Measurements from ENCODE around the gene CASK.

CASK gene

DNA sequence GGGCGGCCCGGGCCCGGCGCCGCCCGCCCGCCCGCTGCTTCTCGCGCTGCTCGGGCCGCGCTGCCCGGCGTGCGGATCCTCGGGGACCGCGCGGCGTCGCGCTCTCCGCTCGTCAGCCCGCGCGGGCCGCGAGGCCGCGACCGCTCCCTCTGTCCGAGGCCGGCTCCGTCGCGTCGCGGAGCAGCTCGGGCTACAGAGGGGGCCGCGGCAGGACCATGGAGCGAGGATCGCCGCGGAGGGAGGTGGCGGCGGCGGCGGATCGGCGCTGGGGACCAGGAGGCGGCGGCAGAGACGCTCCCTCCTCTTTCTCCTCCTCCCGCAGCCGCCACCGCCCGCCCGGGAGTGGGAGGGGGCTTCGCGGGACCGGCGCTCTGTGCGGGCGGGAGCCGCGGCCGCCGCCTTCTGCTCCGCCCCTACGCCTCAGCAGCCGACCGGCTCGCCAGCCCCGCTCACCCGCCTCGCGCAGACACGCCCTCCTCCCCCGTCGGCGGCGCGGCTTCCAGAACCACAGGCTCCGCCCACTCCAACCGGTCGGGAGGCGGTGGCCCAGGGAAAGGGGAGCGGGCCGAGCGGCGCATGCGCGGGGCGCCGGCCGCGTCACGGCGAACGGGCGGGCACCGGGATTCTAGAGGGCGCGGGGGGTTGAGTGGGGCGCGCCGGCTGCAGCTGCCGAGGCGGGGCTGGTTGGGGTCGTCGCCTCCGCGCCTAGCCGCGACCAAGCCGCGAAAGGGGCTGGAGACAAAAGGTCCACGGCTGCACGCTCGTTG lies at the start of gene CASK:
CASK (minus strand) TSS at position 344 of the 767 bp plus-strand sequence. CDS start 566 bp downstream, outside the sequence.
- H3K4me3 Mint-ChIP-seq = peak within 1 kb of the TSS; percentile 96
- peaks cover 11% of the 10 kb centered on the region for H3K4me1 Mint-ChIP-seq
- H3K27me3 Mint-ChIP-seq = no peaks in the 10 kb centered on the region
- H3K36me3 Mint-ChIP-seq = no peaks in the 10 kb centered on the region
- H3K9me3 Mint-ChIP-seq = no peaks in the 10 kb centered on the region
- H3K27ac Mint-ChIP-seq = peak within 1 kb of the TSS; percentile 85
- ATAC-seq = peak; percentile 96

DNA sequence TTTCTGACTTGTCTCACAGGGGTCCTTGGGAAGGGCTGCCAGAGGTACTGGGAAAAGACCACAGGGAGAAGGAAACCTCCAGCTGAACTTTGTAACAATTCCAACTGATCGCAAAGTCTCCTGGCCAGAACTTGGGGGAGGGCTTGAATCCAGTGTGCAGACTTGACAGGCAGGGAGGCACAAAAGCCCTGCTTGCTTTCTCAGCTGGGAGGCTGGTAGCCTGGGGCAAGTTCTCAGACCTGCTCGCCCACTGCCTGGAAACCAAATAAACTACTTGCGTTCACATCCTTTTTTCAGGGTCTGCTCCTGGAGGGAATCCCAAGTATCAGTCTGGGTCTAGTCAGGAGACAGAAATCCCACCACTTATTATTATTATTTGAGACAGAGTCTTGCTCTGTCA lies 48.0 kb upstream of the CASK start:
- Mint-ChIP-seq H3K27me3 (no peaks in the 10 kb centered on the region), H3K27ac (no peak overlapping the region), H3K4me1 (no peaks in the 10 kb centered on the region), H3K36me3 (no peaks in the 10 kb centered on the region), H3K9me3 (peaks cover 5% of the 10 kb centered on the region), H3K4me3 (no peak overlapping the region)
- no peak for ATAC-seq

DNA sequence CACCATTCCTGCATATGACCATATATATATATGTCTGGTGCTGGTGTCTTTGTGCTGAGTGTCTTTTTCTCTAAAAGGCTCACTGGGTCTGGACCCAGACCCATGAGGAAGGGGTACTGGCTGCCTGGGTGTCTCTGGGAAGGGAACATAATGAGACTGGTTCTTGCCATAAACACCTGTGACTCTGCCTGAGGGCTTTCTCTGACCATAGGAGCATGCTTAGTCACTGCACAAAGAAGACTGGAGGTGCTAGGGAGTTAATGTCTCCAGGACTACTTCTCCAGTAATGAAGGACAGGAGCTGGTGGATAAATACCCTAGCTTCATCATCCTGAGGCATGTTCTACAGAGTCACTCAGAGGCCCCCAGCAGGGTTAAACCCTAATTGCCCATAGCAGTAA lies 47.1 kb upstream of the CASK start:
- Mint-ChIP-seq H3K27me3 (no peaks in the 10 kb centered on the region), H3K4me1 (no peaks in the 10 kb centered on the region), H3K27ac (no peak overlapping the region), H3K36me3 (no peaks in the 10 kb centered on the region), H3K9me3 (peaks cover 5% of the 10 kb centered on the region), H3K4me3 (no peak overlapping the region)
- no peak for ATAC-seq

DNA sequence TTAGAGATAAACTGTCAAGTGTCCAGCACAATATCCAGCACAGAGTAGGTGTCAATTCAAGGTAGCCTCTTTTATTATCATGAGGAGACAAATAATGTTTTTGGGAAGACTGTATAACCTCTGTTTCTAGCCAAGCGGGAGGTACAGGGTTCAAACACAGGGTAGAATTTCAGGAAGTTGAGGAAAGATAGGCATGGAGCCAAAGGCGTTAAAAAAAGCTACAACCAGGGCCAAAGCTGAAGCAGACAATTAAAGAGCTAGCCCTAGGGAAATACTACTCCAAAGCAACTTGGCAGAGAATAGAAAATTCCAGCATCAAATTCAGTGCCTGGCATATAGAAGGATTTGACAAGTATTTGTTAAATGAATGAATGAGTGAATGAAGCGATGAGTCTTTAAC lies 40.0 kb upstream of the CASK start:
- Mint-ChIP-seq H3K27me3 (no peaks in the 10 kb centered on the region), H3K27ac (no peak overlapping the region), H3K36me3 (no peaks in the 10 kb centered on the region), H3K4me3 (no peak overlapping the region), H3K9me3 (peaks cover 3% of the 10 kb centered on the region), H3K4me1 (no peaks in the 10 kb centered on the region)
- no peak for ATAC-seq

GRCh38 chrX:41960142-41960541 lies 36.8 kb upstream of the CASK start:
- H3K4me1 Mint-ChIP-seq = no peaks in the 10 kb centered on the region
- no peak overlapping the region for H3K27ac Mint-ChIP-seq
- ATAC-seq = no peak
- no peaks in the 10 kb centered on the region for H3K9me3 Mint-ChIP-seq
- H3K4me3 Mint-ChIP-seq = no peak overlapping the region
- H3K27me3 Mint-ChIP-seq = no peaks in the 10 kb centered on the region
- no peaks in the 10 kb centered on the region for H3K36me3 Mint-ChIP-seq

GRCh38 chrX:41958861-41959260 lies 35.5 kb upstream of the CASK start:
- no peaks in the 10 kb centered on the region for H3K27me3 Mint-ChIP-seq
- no peak for ATAC-seq
- H3K9me3 Mint-ChIP-seq = no peaks in the 10 kb centered on the region
- no peaks in the 10 kb centered on the region for H3K36me3 Mint-ChIP-seq
- H3K27ac Mint-ChIP-seq = no peak overlapping the region
- no peaks in the 10 kb centered on the region for H3K4me1 Mint-ChIP-seq
- no peak overlapping the region for H3K4me3 Mint-ChIP-seq

- no peak overlapping the region for H3K4me3 Mint-ChIP-seq
- H3K36me3 Mint-ChIP-seq = no peaks in the 10 kb centered on the region
- ATAC-seq = no peak
- H3K9me3 Mint-ChIP-seq = no peaks in the 10 kb centered on the region
- no peaks in the 10 kb centered on the region for H3K27me3 Mint-ChIP-seq
- H3K27ac Mint-ChIP-seq = no peak overlapping the region
- H3K4me1 Mint-ChIP-seq = no peaks in the 10 kb centered on the region
These were observed 32.7 kb upstream of the CASK start for GRCh38 chrX:41956027-41956426.

GRCh38 chrX:41952102-41952501 lies 28.7 kb upstream of the CASK start:
- no peaks in the 10 kb centered on the region for H3K9me3 Mint-ChIP-seq
- ATAC-seq = no peak
- no peak overlapping the region for H3K27ac Mint-ChIP-seq
- H3K27me3 Mint-ChIP-seq = no peaks in the 10 kb centered on the region
- H3K4me1 Mint-ChIP-seq = no peaks in the 10 kb centered on the region
- H3K36me3 Mint-ChIP-seq = no peaks in the 10 kb centered on the region
- no peak overlapping the region for H3K4me3 Mint-ChIP-seq

DNA sequence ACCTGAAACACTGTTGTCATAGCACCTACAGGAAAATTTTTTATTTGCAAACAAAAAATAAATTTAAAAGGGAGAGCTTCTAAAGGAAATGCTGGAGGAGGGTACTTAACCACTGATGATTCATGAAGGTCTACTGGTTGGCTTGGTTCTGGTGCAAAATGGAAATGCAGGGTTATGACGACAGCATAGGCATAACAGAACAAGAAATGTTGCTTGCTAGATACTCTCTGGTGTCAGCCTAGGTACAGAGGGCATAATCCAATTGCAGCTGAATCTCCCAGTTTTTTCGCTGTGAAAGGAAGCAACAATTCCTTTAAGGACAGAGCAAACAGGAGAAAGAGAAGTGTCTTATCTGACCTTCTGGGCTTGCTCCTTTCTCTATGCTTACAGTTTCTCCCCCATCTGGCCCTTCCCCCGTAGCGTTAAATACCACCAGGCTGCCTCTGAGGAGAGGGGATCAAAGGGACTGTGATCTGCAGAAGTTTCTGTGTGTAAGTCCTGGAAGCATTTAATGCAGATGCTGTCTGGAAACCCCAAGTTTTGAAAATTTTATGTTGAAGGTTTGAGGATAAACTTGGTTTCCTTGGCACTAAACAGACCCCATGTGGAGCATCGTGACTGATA lies 23.7 kb upstream of the CASK start:
- H3K27me3 Mint-ChIP-seq = no peaks in the 10 kb centered on the region
- no peaks in the 10 kb centered on the region for H3K4me1 Mint-ChIP-seq
- H3K36me3 Mint-ChIP-seq = no peaks in the 10 kb centered on the region
- H3K4me3 Mint-ChIP-seq = no peak overlapping the region
- no peak overlapping the region for H3K27ac Mint-ChIP-seq
- H3K9me3 Mint-ChIP-seq = no peaks in the 10 kb centered on the region
- no peak for ATAC-seq

- H3K27ac Mint-ChIP-seq = no peak overlapping the region
- ATAC-seq = no peak
- H3K9me3 Mint-ChIP-seq = no peaks in the 10 kb centered on the region
- no peaks in the 10 kb centered on the region for H3K4me1 Mint-ChIP-seq
- no peak overlapping the region for H3K4me3 Mint-ChIP-seq
- no peaks in the 10 kb centered on the region for H3K36me3 Mint-ChIP-seq
- H3K27me3 Mint-ChIP-seq = no peaks in the 10 kb centered on the region
These were observed 22.9 kb upstream of the CASK start for GRCh38 chrX:41946235-41946634.

DNA sequence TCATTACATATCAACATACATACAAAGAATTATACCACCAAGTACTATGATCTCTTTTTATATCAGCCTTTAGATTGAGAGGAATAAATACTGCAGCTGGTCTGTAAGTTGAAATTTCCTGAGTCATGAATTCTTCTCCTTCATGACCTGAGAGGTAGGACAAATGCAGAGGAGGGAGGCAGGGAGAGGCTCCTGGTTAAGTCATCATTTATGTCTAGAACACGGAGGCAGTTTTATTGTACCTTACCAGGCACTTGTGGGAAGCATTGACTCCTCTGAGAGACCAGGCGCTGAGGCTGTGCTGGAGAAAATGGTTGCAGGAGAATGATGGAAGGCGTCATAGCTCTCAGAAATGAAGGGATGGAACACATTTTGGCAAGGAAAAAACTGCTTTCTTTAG lies 12.5 kb upstream of the CASK start:
- Mint-ChIP-seq H3K27ac (no peak overlapping the region), H3K36me3 (no peaks in the 10 kb centered on the region), H3K9me3 (no peaks in the 10 kb centered on the region), H3K4me1 (no peaks in the 10 kb centered on the region), H3K4me3 (no peak overlapping the region), H3K27me3 (no peaks in the 10 kb centered on the region)
- no peak for ATAC-seq

DNA sequence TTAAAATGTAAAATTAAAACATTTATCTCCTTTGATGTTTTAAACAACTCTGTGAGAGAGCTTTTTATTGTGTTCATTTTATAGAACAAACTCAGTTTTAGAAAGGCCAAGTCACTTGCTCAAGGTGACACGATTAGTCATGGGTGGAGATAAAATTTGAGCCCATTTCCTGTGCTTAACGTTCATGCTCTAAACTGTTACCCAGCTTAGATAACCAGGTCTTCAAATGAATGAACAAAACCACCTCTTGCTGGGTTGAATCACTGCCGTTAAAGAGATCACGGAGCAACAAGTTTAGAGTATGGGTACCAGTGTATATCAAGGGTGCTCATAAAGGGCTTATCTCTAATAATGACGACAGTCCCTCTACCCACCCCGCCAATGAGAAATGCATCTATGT lies 10.2 kb upstream of the CASK start:
- Mint-ChIP-seq H3K4me1 (no peaks in the 10 kb centered on the region), H3K27ac (no peak overlapping the region), H3K36me3 (no peaks in the 10 kb centered on the region), H3K9me3 (no peaks in the 10 kb centered on the region), H3K27me3 (no peaks in the 10 kb centered on the region), H3K4me3 (no peak overlapping the region)
- no peak for ATAC-seq

DNA sequence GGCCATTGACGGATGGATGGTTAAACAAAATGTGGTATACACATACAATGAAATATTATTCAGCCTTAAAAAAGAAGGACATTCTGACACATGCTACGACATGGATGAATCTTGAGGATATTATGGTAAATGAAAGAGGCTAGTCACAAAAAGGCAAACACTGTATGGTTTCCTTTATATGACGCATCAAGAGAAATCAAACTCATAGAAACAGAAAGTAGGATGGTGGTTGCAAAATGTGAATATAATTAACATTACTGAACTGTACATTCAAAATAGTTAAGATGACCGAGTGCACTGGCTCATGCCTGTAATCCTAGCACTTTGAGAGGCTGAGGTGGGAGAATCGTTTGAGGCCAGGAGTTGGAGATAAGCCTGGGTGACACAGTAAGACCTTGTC lies 9.5 kb upstream of the CASK start:
- no peaks in the 10 kb centered on the region for H3K9me3 Mint-ChIP-seq
- no peaks in the 10 kb centered on the region for H3K36me3 Mint-ChIP-seq
- H3K27ac Mint-ChIP-seq = no peak overlapping the region
- no peak for ATAC-seq
- no peaks in the 10 kb centered on the region for H3K4me1 Mint-ChIP-seq
- H3K4me3 Mint-ChIP-seq = no peak overlapping the region
- H3K27me3 Mint-ChIP-seq = no peaks in the 10 kb centered on the region

DNA sequence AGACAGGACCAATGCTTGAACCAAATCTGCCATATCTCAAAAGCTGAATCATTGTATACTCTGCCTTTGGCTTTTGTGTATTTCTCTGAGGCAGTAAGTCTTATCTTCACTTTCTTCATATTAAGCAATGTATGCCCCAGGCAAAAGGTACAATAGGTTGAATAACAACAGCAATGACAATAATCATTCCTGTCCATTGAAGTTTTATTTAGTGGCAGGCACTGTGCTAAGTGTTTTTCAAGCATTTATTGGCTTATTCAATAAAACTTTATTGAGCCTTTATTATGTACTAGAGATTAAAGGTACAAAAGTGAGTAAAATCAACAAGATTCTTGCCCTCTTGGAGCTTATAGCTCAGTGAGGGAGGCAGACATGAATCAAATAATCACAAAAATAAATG lies 8.2 kb upstream of the CASK start:
- Mint-ChIP-seq H3K27me3 (no peaks in the 10 kb centered on the region), H3K27ac (no peak overlapping the region), H3K4me1 (no peaks in the 10 kb centered on the region), H3K36me3 (no peaks in the 10 kb centered on the region), H3K9me3 (no peaks in the 10 kb centered on the region), H3K4me3 (no peak overlapping the region)
- no peak for ATAC-seq

- ATAC-seq = no peak
- no peaks in the 10 kb centered on the region for H3K27me3 Mint-ChIP-seq
- H3K9me3 Mint-ChIP-seq = no peaks in the 10 kb centered on the region
- H3K4me3 Mint-ChIP-seq = peak overlapping the region; percentile 84
- peaks cover 11% of the 10 kb centered on the region for H3K4me1 Mint-ChIP-seq
- no peaks in the 10 kb centered on the region for H3K36me3 Mint-ChIP-seq
- no peak overlapping the region for H3K27ac Mint-ChIP-seq
These were observed 777 bp upstream of the CASK start for GRCh38 chrX:41923978-41924683.

Data from stimulated activated memory B cell treated with anti-CD40 and anti-IgM and Interleukin-4, amounts not matched to agents 10 μg/mL and 1 μg/mL and 100 μg/mL, for 72 hours (primary cell).